ENCODE measurements around the gene ANKRD13B. TPM values are rescaled to one million over a fixed set of nuclear protein-coding genes. Genes with fewer than 3 reads are reported as not detected.
A peak's percentile ranks its signal among the peaks of the same experiment; 100 is the strongest.

ANKRD13B gene
- total RNA-seq, 4 donors from 2014 or later: 2.9 to 8.6 (median 5.6) TPM

- in situ Hi-C loops (cut with MboI; ENCODE audit: low pct_ligation_motif_present in 1 of 4, low pct_unique_long_range_greater_than_20kb in 1 of 4, low sequenced_read_pairs in 3 of 4): no loop called here
- intact Hi-C loops (cut with DNase I; ENCODE audit: low total_unique reads): no loop called here
- no peak for TF ChIP-seq EP300 (IDR thresholded peaks at IDR 0.05; ENCODE audit: low read depth)
- no peak for TF ChIP-seq POLR2A (IDR thresholded peaks at IDR 0.05)
- no peak for TF ChIP-seq CTCF (IDR thresholded peaks at IDR 0.05)
- no peak for TF ChIP-seq POLR2AphosphoS5 (IDR thresholded peaks at IDR 0.05)
- no peak overlapping the region for H3K27ac ChIP-seq
- peaks cover 0 to 1% (median 0%) of the 10 kb centered on the region in 4 donors for H3K36me3 ChIP-seq
- no peaks in the 10 kb centered on the region for H3K9me3 ChIP-seq
- WGBS, 2 donors (ENCODE audit: low coverage in 1 of 2): 59 to 69% methylated on average over 7 of the region's 7 CpGs
- peaks cover 12 to 58% (median 39%) of the 10 kb centered on the region in 4 donors for H3K4me1 ChIP-seq
- peak; percentile 49 for DNase-seq
- no peaks in the 10 kb centered on the region for H3K27me3 ChIP-seq
- no peak overlapping the region for H3K4me3 ChIP-seq
These were observed 22.4 kb upstream of the ANKRD13B start for GRCh38 chr17:29570521-29570920.

GRCh38 chr17:29571486-29571882 lies 21.4 kb upstream of the ANKRD13B start:
- TF ChIP-seq CTCF (IDR thresholded peaks at IDR 0.05) (no peak), POLR2AphosphoS5 (IDR thresholded peaks at IDR 0.05) (no peak), POLR2A (IDR thresholded peaks at IDR 0.05) (no peak), EP300 (IDR thresholded peaks at IDR 0.05; ENCODE audit: low read depth) (no peak)
- 89 to 90% methylated on average over 2 to 6 of the region's 6 CpGs for WGBS, 2 donors (ENCODE audit: low coverage in 1 of 2)
- Histone ChIP-seq H3K9me3 (no peaks in the 10 kb centered on the region), H3K27ac (no peak overlapping the region), H3K36me3 (peaks cover 0 to 11% (median 4%) of the 10 kb centered on the region in 4 donors), H3K4me1 (peaks cover 10 to 52% (median 32%) of the 10 kb centered on the region in 4 donors), H3K27me3 (no peaks in the 10 kb centered on the region), H3K4me3 (no peak overlapping the region)
- intact Hi-C loops (cut with DNase I; ENCODE audit: low total_unique reads): no loop called here
- DNase-seq: no peak
- in situ Hi-C loops (cut with MboI; ENCODE audit: low pct_ligation_motif_present in 1 of 4, low pct_unique_long_range_greater_than_20kb in 1 of 4, low sequenced_read_pairs in 3 of 4): no loop called here

- peak; percentile 12 for DNase-seq
- peaks cover 10 to 52% (median 31%) of the 10 kb centered on the region in 4 donors for H3K4me1 ChIP-seq
These were observed 20.9 kb upstream of the ANKRD13B start for GRCh38 chr17:29571883-29572681.

More at GRCh38 chr17:29571883-29572681, 20.9 kb upstream of the ANKRD13B start:
- Histone ChIP-seq H3K27ac (peak overlapping the region in 2 of 4 donors; percentile 42 to 47), H3K9me3 (no peaks in the 10 kb centered on the region), H3K27me3 (no peaks in the 10 kb centered on the region), H3K4me3 (peak overlapping the region in 2 of 4 donors; percentile 13 to 39), H3K36me3 (peaks cover 0 to 12% (median 4%) of the 10 kb centered on the region in 4 donors)
- intact Hi-C loops (cut with DNase I; ENCODE audit: low total_unique reads) (no loop called here), in situ Hi-C loops (cut with MboI; ENCODE audit: low pct_ligation_motif_present in 1 of 4, low pct_unique_long_range_greater_than_20kb in 1 of 4, low sequenced_read_pairs in 3 of 4) (no loop called here)
- TF ChIP-seq CTCF (IDR thresholded peaks at IDR 0.05) (no peak), POLR2AphosphoS5 (IDR thresholded peaks at IDR 0.05) (no peak), EP300 (IDR thresholded peaks at IDR 0.05; ENCODE audit: low read depth) (no peak), POLR2A (IDR thresholded peaks at IDR 0.05) (no peak)
- WGBS, 2 donors (ENCODE audit: low coverage in 1 of 2): 74% methylated on average over 22 of the region's 30 CpGs; no CpG with 5 or more reads in 1 of the 2 donors

Data from transverse colon (tissue), 4 donors.